H9 (cell line): ENCODE measurements around the gene RNF224. TPM values are rescaled to one million over a fixed set of nuclear protein-coding genes. Genes with fewer than 3 reads are reported as not detected.

Experiments used
- DNase-seq: peaks from one replicate; pipeline ENCODE4 v3.0.0-alpha.2; 2017
- H2AFZ ChIP-seq: one replicate; pipeline ENCODE4 v1.6.1; 2013; ENCODE audit warnings: mild to moderate bottlenecking, low read length, control low read depth, moderate library complexity
- H2AK5ac ChIP-seq: 2 replicates; pipeline ENCODE4 v1.6.1; 2013; ENCODE audit warnings: low read length, control low read depth, mixed read lengths; ENCODE audit not compliant: insufficient read length
- H2BK120ac ChIP-seq: one replicate; pipeline ENCODE4 v1.6.1; 2013; ENCODE audit warnings: low read depth, mild to moderate bottlenecking, low read length, control low read depth, inconsistent platforms; ENCODE audit not compliant: poor library complexity, severe bottlenecking
- H2BK12ac ChIP-seq: 2 replicates; pipeline ENCODE4 v1.6.1; 2013; ENCODE audit warnings: low read length, control low read depth, mixed read lengths, low read depth; ENCODE audit not compliant: insufficient read length
- H2BK15ac ChIP-seq: 2 replicates; pipeline ENCODE4 v1.6.1; 2013; ENCODE audit warnings: low read depth, low read length, control low read depth
- H2BK20ac ChIP-seq: one replicate; pipeline ENCODE4 v1.6.1; 2013; ENCODE audit warnings: low read depth, mild to moderate bottlenecking, low read length, control low read depth, inconsistent platforms; ENCODE audit not compliant: poor library complexity, severe bottlenecking
- H2BK5ac ChIP-seq: 2 replicates; pipeline ENCODE4 v1.6.1; 2013; ENCODE audit warnings: low read length, control low read depth, mixed read lengths; ENCODE audit not compliant: insufficient read length
- H3K14ac ChIP-seq: 2 replicates; pipeline ENCODE4 v1.6.1; 2013; ENCODE audit warnings: low read length, control low read depth; ENCODE audit not compliant: insufficient read depth
- H3K18ac ChIP-seq: 2 replicates; pipeline ENCODE4 v1.6.1; 2013; ENCODE audit warnings: low read depth, mild to moderate bottlenecking, mixed read lengths, low read length, control low read depth; ENCODE audit not compliant: insufficient read length
- H3K23ac ChIP-seq: 2 replicates; pipeline ENCODE4 v1.6.1; 2013; ENCODE audit warnings: low read length, control low read depth, mixed read lengths, low read depth; ENCODE audit not compliant: insufficient read length
- H3K23me2 ChIP-seq: 2 replicates; pipeline ENCODE4 v1.6.1; 2013; ENCODE audit warnings: low read depth, mild to moderate bottlenecking, mixed read lengths, low read length, control low read depth; ENCODE audit not compliant: insufficient read length, poor library complexity, severe bottlenecking
- H3K27ac ChIP-seq: 2 replicates; pipeline ENCODE4 v1.5.1; 2013; ENCODE audit warnings: low read length, control low read depth, mixed read lengths, low read depth; ENCODE audit not compliant: insufficient read length
- H3K27me3 ChIP-seq: 2 replicates; pipeline ENCODE4 v1.6.1; 2013; ENCODE audit warnings: low read length, control low read depth, inconsistent platforms; ENCODE audit not compliant: insufficient read depth
- H3K4ac ChIP-seq: 2 replicates; pipeline ENCODE4 v1.6.1; 2013; ENCODE audit warnings: low read depth, mild to moderate bottlenecking, control low read depth, inconsistent platforms, low read length, moderate library complexity
- H3K4me1 ChIP-seq: 2 replicates; pipeline ENCODE4 v1.6.1; 2013; ENCODE audit warnings: low read length, control low read depth, inconsistent platforms; ENCODE audit not compliant: insufficient read depth
- H3K4me2 ChIP-seq: 2 replicates; pipeline ENCODE4 v1.6.1; 2013; ENCODE audit warnings: low read length, control low read depth, mixed read lengths; ENCODE audit not compliant: insufficient read length, insufficient read depth
- H3K56ac ChIP-seq: 2 replicates; pipeline ENCODE4 v1.6.1; 2013; ENCODE audit warnings: low read depth, mild to moderate bottlenecking, mixed read lengths, low read length, control low read depth; ENCODE audit not compliant: insufficient read length
- H3K79me1 ChIP-seq: 2 replicates; pipeline ENCODE4 v1.6.1; 2013; ENCODE audit warnings: low read depth, mild to moderate bottlenecking, moderate library complexity, low read length, control low read depth, inconsistent platforms; ENCODE audit not compliant: insufficient read depth, poor library complexity, severe bottlenecking
- H3K79me2 ChIP-seq: 2 replicates; pipeline ENCODE4 v1.6.1; 2013; ENCODE audit warnings: low read length, control low read depth, inconsistent platforms; ENCODE audit not compliant: insufficient read depth
- H3K9ac ChIP-seq: 2 replicates; pipeline ENCODE4 v1.6.1; 2013; ENCODE audit warnings: low read length, control low read depth, mixed read lengths; ENCODE audit not compliant: insufficient read length; ENCODE audit errors: extremely low read depth
- H3K9me3 ChIP-seq: one replicate; pipeline ENCODE4 v1.6.1; 2013; ENCODE audit warnings: low read depth, low read length, inconsistent platforms; ENCODE audit not compliant: control insufficient read depth
- H3T11ph ChIP-seq: one replicate; pipeline ENCODE4 v1.6.1; 2013; ENCODE audit warnings: mild to moderate bottlenecking, low read length, control low read depth, inconsistent platforms
- H4K20me1 ChIP-seq: one replicate; pipeline ENCODE4 v1.6.1; 2013; ENCODE audit not compliant: control insufficient read depth, insufficient read length, insufficient read depth
- H4K5ac ChIP-seq: 2 replicates; pipeline ENCODE4 v1.6.1; 2013; ENCODE audit warnings: low read depth, mild to moderate bottlenecking, mixed read lengths, low read length, control low read depth; ENCODE audit not compliant: insufficient read length
- H4K8ac ChIP-seq: replicated peaks from 2 replicates; pipeline ENCODE4 v1.6.1; 2013; ENCODE audit warnings: low read length, control low read depth, mixed read lengths, low read depth; ENCODE audit not compliant: insufficient read length
- H4K91ac ChIP-seq: 2 replicates; pipeline ENCODE4 v1.6.1; 2013; ENCODE audit warnings: low read depth, mild to moderate bottlenecking, moderate library complexity, mixed read lengths, low read length, control low read depth; ENCODE audit not compliant: insufficient read length
- H3K27ac Mint-ChIP-seq, 3 experiments: 2 replicates in 2 of 3; 3 replicates in 1 of 3; pipeline ENCODE4 v1.8.0; 2020 to 2021; ENCODE audit warnings: mixed read lengths in 3 of 3, mild to moderate bottlenecking in 1 of 3, moderate library complexity in 1 of 3
- H3K27me3 Mint-ChIP-seq: 2 replicates; pipeline ENCODE4 v1.8.0; 2021; ENCODE audit warnings: low read depth, mild to moderate bottlenecking, moderate library complexity, mixed read lengths
- H3K36me3 Mint-ChIP-seq, 3 experiments: 2 replicates in 2 of 3; 3 replicates in 1 of 3; pipeline ENCODE4 v1.8.0; 2020 to 2021; ENCODE audit warnings: low read depth in 3 of 3, mixed read lengths in 3 of 3; ENCODE audit not compliant: insufficient read depth in 1 of 3
- H3K4me1 Mint-ChIP-seq, 2 experiments: 2 replicates each; pipeline ENCODE4 v1.8.0; 2020; ENCODE audit warnings: mixed read lengths in 2 of 2
- H3K4me3 Mint-ChIP-seq, 2 experiments: 2 replicates in 1 of 2; 3 replicates in 1 of 2; pipeline ENCODE4 v1.8.0; 2020 to 2021; ENCODE audit warnings: mild to moderate bottlenecking in 2 of 2, mixed read lengths in 2 of 2, moderate library complexity in 1 of 2
- H3K9me3 Mint-ChIP-seq, 2 experiments: 2 replicates in 1 of 2; 3 replicates in 1 of 2; pipeline ENCODE4 v1.8.0; 2020; ENCODE audit warnings: mild to moderate bottlenecking in 2 of 2, mixed read lengths in 2 of 2, moderate library complexity in 1 of 2
- WGBS: extraction: QIAGEN DNeasy Blood & Tissue Kit; methylation state at CpG from one replicate; pipeline ENCODE4 v1.1.7; 2013; ENCODE audit warnings: missing lambda C conversion rate, low lambda C conversion rate, mixed read lengths; ENCODE audit not compliant: insufficient read length; ENCODE audit errors: extremely low coverage; 5-methylcytosine and 5-hydroxymethylcytosine counted together
- total RNA-seq: library from RNA; stranded (reverse); gene quantifications from 2 replicates; pipeline ENCODE4 v1.2.1, GENCODE V29; 2021
- TF ChIP-seq, protein P1 (sequence below): fragments of 200-600 bp; sonication (generic); conservative IDR thresholded peaks from 3 replicates; pipeline ENCODE4 v1.8.0; 2021; ENCODE audit warnings: antibody characterized with exemption, mild to moderate bottlenecking

The RNF224 gene
- total RNA-seq, 1 experiment from 2014 or later: 0.15 TPM

DNA sequence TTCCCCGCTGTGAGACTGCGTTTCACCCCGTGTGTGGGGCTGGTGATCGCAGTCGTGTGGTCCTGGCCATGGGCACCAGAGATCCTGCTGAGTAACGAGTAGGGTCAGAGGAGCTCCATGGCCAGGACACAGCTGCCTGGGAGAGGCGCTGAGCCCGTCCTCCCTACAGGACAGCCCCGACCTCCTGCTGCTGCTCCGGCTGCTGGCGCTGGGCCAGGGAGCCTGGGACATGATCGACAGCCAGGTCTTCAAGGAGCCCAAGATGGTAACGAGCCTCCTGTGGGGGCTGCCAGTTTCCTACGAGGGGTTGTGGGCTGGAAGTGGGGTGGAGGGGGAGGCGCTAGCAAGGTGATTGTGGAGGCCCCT, 38.8 kb downstream of the RNF224 start:
- Histone ChIP-seq H2BK20ac (no peak overlapping the region), H3K27me3 (no peaks in the 10 kb centered on the region), H3K4ac (no peak overlapping the region), H2BK12ac (no peak overlapping the region), H3T11ph (no peak overlapping the region), H2AK5ac (no peak overlapping the region), H3K27ac (no peak overlapping the region), H3K23ac (no peak overlapping the region), H4K5ac (no peak overlapping the region), H3K9me3 (no peaks in the 10 kb centered on the region), H2BK5ac (no peak overlapping the region), H3K23me2 (no peaks in the 10 kb centered on the region), H4K91ac (no peak overlapping the region), H2BK15ac (no peak overlapping the region), H3K4me2 (no peak overlapping the region), H4K8ac (no peak overlapping the region), H3K4me1 (no peaks in the 10 kb centered on the region), H3K79me2 (no peaks in the 10 kb centered on the region), H3K9ac (no peak overlapping the region), H2AFZ (no peak overlapping the region), H3K79me1 (no peaks in the 10 kb centered on the region), H2BK120ac (no peak overlapping the region), H3K14ac (no peak overlapping the region), H3K56ac (no peak overlapping the region), H4K20me1 (no peaks in the 10 kb centered on the region), H3K18ac (no peak overlapping the region)
- 0 out of 4 replicates have a peak, but pooled peaks cover 0 to 3% of the 10 kb centered on the region in 2 experiments for H3K4me1 Mint-ChIP-seq
- H3K27ac Mint-ChIP-seq: no peak overlapping the region
- WGBS: no CpG with 5 or more reads among the region's 15 CpGs
- no peaks in the 10 kb centered on the region; a peak in 1 of 5 replicates for H3K9me3 Mint-ChIP-seq
- H3K36me3 Mint-ChIP-seq: peaks cover 10 to 55% (median 42%) of the 10 kb centered on the region in 3 experiments; a peak in 6 of 7 replicates
- no peak for DNase-seq
- TF ChIP-seq, protein P1, sequence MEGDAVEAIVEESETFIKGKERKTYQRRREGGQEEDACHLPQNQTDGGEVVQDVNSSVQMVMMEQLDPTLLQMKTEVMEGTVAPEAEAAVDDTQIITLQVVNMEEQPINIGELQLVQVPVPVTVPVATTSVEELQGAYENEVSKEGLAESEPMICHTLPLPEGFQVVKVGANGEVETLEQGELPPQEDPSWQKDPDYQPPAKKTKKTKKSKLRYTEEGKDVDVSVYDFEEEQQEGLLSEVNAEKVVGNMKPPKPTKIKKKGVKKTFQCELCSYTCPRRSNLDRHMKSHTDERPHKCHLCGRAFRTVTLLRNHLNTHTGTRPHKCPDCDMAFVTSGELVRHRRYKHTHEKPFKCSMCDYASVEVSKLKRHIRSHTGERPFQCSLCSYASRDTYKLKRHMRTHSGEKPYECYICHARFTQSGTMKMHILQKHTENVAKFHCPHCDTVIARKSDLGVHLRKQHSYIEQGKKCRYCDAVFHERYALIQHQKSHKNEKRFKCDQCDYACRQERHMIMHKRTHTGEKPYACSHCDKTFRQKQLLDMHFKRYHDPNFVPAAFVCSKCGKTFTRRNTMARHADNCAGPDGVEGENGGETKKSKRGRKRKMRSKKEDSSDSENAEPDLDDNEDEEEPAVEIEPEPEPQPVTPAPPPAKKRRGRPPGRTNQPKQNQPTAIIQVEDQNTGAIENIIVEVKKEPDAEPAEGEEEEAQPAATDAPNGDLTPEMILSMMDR: no peak
- no peak overlapping the region for H3K4me3 Mint-ChIP-seq
- no peaks in the 10 kb centered on the region; the same call in 1 of the 2 replicates for H3K27me3 Mint-ChIP-seq
